ENCODE data around the gene B4GALT5. TPM values are rescaled to one million over a fixed set of nuclear protein-coding genes. Genes with fewer than 3 reads are reported as not detected.
"Not testable (repeated sequence)": the region's sequence is repeated elsewhere in the genome, so short reads cannot be mapped to it uniquely, and the experiment has no call there.

B4GALT5 gene
- total and polyA plus RNA-seq, 12 donors, result 14.2 to 137 (median 69.1) TPM

DNA sequence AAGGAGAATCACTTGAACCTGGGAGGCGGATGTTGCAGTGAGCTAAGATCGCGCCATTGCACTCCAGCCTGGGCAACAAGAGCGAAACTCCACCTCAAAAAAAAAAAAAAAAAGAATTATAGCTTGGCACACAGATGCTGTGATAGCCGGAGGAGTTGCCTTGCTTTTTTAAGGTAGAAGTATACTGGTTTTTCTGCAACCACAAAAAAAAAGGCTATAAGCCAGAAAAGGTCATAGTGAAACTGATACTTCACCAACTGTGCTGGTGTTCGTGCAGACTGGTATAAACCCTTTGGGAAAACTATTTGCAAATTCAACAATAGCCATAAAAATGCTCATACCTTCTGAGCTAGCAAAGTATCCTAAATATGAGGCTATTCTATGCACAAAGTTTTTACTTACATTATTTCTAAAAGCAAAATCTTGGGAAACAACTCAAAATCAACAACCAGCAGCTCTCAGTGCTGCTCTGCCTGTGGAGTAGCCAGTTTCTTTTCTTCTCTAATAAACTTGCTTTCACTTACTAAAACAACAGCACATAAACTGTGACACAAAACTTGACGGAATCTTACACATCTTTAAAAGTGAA lies 44.0 kb downstream of the B4GALT5 start:
- H3K9me3 ChIP-seq (replicated peaks in 1 of 3), result no peaks in the 10 kb centered on the region
- H3K4me3 ChIP-seq, result peak overlapping the region in 2 of 4 donors; percentile 3 to 17
- peak overlapping the region in 1 of 5 donors; percentile 2 for H3K27ac ChIP-seq
- peaks cover 40 to 73% of the 10 kb centered on the region in 2 donors for H3K4me1 ChIP-seq (replicated peaks in 1 of 2)
- DNase-seq, result no peak
- intact Hi-C loops (cut with DNase I), result no loop called here
- H3K27me3 ChIP-seq, result no peaks in the 10 kb centered on the region
- 48 to 62% (median 52%) methylated on average over 7 of the region's 7 CpGs for WGBS, 4 donors
- TF ChIP-seq, protein P1, sequence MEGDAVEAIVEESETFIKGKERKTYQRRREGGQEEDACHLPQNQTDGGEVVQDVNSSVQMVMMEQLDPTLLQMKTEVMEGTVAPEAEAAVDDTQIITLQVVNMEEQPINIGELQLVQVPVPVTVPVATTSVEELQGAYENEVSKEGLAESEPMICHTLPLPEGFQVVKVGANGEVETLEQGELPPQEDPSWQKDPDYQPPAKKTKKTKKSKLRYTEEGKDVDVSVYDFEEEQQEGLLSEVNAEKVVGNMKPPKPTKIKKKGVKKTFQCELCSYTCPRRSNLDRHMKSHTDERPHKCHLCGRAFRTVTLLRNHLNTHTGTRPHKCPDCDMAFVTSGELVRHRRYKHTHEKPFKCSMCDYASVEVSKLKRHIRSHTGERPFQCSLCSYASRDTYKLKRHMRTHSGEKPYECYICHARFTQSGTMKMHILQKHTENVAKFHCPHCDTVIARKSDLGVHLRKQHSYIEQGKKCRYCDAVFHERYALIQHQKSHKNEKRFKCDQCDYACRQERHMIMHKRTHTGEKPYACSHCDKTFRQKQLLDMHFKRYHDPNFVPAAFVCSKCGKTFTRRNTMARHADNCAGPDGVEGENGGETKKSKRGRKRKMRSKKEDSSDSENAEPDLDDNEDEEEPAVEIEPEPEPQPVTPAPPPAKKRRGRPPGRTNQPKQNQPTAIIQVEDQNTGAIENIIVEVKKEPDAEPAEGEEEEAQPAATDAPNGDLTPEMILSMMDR (IDR thresholded peaks at IDR 0.05), result no peak
- TF ChIP-seq POLR2A (IDR thresholded peaks at IDR 0.05), result no peak
- H3K36me3 ChIP-seq (replicated peaks in 1 of 2), result no peaks in the 10 kb centered on the region

DNA sequence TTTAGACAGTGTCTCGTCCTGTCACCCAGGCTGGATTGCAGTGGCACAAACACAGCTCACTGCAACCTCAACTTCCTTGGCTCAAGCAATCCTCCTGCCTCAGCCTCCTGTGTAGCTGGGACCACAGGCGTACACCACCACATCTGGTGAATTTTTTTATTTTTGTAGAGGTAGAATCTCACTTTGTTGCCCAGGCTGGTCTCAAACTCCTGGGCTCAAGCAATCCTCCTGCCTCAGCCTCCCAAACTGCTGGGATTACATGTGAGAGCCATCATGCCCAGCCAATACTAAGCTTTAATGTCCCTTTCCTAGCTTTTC lies 44.8 kb downstream of the B4GALT5 start:
- H3K36me3 ChIP-seq (replicated peaks in 1 of 2); H3K27me3 ChIP-seq; H3K9me3 ChIP-seq (replicated peaks in 1 of 3); DNase-seq; H3K4me3 ChIP-seq; intact Hi-C loops (cut with DNase I): not testable (repeated sequence)
- H3K4me1 ChIP-seq (replicated peaks in 1 of 2), result peaks cover 35 to 66% of the 10 kb centered on the region in 2 donors
- H3K27ac ChIP-seq, result peak overlapping the region in 1 of 5 donors; percentile 27
- WGBS, 4 donors, result 66 to 84% (median 77%) methylated on average over 2 of the region's 2 CpGs

DNA sequence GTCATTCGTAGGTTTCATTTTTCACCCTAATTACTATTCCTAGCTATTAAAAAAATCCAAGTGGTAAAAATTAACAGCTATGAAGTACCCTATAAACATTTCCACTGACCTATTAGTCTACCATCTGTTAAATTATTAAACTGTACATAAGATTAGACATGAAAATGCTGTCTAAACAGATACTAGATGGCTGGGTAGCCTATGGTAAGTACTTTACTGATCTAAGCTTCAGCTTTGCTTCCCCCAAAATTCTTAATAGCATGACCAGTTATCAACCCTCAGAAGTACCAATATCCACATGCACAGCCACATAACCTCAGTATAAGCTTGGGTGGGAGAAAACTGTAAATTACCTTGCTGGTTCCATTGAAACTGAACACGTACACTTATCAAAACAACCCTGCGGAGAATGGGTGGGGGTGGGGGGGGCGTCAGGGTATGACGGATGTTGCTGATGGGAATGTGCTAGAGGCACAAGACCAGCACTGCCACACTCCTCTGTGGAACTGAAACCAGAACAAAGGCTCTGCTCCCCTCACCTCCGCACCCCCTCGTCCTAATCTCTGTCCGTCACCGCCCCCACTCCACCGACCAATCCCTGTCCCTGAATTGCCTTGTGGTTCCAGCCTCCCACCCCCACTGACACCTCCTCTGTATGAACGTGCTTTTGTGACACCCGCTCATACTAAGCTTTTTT lies 45.3 kb downstream of the B4GALT5 start:
- 48 to 73% (median 54%) methylated on average over 12 of the region's 12 CpGs for WGBS, 4 donors
- intact Hi-C loops (cut with DNase I), result no loop called here
- no peaks in the 10 kb centered on the region for H3K36me3 ChIP-seq (replicated peaks in 1 of 2)

DNA sequence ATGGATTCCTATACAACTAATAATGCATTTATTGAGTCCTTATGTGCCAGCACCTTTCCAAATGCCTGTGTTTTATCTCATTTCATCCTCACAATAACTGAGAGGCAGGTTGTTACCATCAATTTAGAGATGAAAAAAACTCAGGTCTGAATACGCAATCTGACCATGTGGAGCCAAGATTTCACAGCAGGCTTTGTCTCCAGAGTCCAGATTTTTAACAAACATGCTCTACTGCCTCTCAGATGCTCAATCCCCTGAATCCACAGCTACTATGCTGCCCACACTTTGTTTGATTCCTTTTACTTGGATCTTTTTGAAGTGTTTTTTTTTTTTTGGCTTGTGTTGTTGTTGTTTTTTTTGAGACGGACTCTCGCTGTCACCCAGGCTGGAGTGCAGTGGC lies 46.8 kb downstream of the B4GALT5 start:
- H3K27ac ChIP-seq, result no peak overlapping the region
- H3K27me3 ChIP-seq, result no peaks in the 10 kb centered on the region
- no peak for DNase-seq
- TF ChIP-seq POLR2A (IDR thresholded peaks at IDR 0.05), result no peak
- TF ChIP-seq, protein P1 (IDR thresholded peaks at IDR 0.05), result no peak
- WGBS, 4 donors, result 40 to 68% (median 50%) methylated on average over 3 of the region's 3 CpGs
- no peak overlapping the region for H3K4me3 ChIP-seq
- H3K36me3 ChIP-seq (replicated peaks in 1 of 2), result no peaks in the 10 kb centered on the region
- no peaks in the 10 kb centered on the region for H3K9me3 ChIP-seq (replicated peaks in 1 of 3)
- H3K4me1 ChIP-seq (replicated peaks in 1 of 2), result peaks cover 24 to 64% of the 10 kb centered on the region in 2 donors
- intact Hi-C loops (cut with DNase I), result no loop called here

More for the DNA sequence above, 45.3 kb downstream of the B4GALT5 start:
- H3K27me3 ChIP-seq, result no peaks in the 10 kb centered on the region
- no peaks in the 10 kb centered on the region for H3K9me3 ChIP-seq (replicated peaks in 1 of 3)
- peaks cover 32 to 61% of the 10 kb centered on the region in 2 donors for H3K4me1 ChIP-seq (replicated peaks in 1 of 2)
- peak overlapping the region in 1 of 5 donors; percentile 27 for H3K27ac ChIP-seq
- TF ChIP-seq, protein P1 (IDR thresholded peaks at IDR 0.05), result no peak
- no peak for TF ChIP-seq POLR2A (IDR thresholded peaks at IDR 0.05)
- DNase-seq, result peak in 2 of 7 donors; percentile 47 to 66
- no peak overlapping the region for H3K4me3 ChIP-seq

DNA sequence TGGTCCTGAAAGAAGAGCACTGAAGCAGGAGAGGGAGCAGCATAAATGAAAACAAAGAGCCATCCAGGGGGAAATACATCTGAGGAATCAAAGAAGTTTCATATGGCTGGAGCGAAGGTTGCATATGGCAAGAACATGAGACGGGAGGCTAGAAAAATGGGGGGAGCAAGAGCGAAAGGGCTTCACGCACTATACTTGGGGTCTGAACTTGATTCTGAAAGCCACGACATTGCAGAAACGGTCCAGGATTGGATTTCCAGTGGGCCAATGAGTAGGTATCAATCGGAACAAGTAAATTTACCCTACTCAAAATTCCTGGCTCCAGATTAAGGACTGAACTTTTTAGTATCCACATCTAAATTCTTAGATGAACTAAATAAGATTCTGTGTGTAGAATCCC lies 47.9 kb downstream of the B4GALT5 start:
- Histone ChIP-seq H3K27me3 (no peaks in the 10 kb centered on the region), H3K4me1 (replicated peaks in 1 of 2) (peaks cover 17 to 64% of the 10 kb centered on the region in 2 donors), H3K27ac (no peak overlapping the region), H3K4me3 (no peak overlapping the region), H3K9me3 (replicated peaks in 1 of 3) (no peaks in the 10 kb centered on the region), H3K36me3 (replicated peaks in 1 of 2) (no peaks in the 10 kb centered on the region)
- 83 to 96% (median 93%) methylated on average over 7 of the region's 7 CpGs for WGBS, 4 donors
- TF ChIP-seq, protein P1 (IDR thresholded peaks at IDR 0.05), result no peak
- TF ChIP-seq POLR2A (IDR thresholded peaks at IDR 0.05), result no peak
- DNase-seq, result no peak
- intact Hi-C loops (cut with DNase I), result no loop called here
